Glomerular endothelial cell (primary cell): ENCODE results near the gene MRPL41. TPM values are rescaled to one million over a fixed set of nuclear protein-coding genes. Genes with fewer than 3 reads are reported as not detected.
"Not testable (repeated sequence)": the region's sequence is repeated elsewhere in the genome, so short reads cannot be mapped to it uniquely, and the experiment has no call there.

Source experiments
- DNase-seq: peaks from one replicate; pipeline ENCODE4 v3.0.0-alpha.2; 2011; ENCODE audit warnings: low read depth, low spot score; ENCODE audit errors: extremely low read depth
- total RNA-seq: library from RNA; depleted of rRNA; stranded (reverse); fragments of >200 nt; gene quantifications from 2 replicates; pipeline ENCODE4 v1.2.3, GENCODE V29; 2015

The MRPL41 gene
- total RNA-seq, result 74.2 and 86.0 TPM in 2 replicates

GRCh38 chr9:137551264-137552021 is at the start of gene MRPL41:
Gene MRPL41, plus strand, starts transcription at chr9:137551879. Its CDS starts 203 bp downstream, at chr9:137552082.
- DNase-seq, result no peak

GRCh38 chr9:137502008-137502911 is 49.4 kb upstream of the MRPL41 start:
- DNase-seq, result no peak

DNA sequence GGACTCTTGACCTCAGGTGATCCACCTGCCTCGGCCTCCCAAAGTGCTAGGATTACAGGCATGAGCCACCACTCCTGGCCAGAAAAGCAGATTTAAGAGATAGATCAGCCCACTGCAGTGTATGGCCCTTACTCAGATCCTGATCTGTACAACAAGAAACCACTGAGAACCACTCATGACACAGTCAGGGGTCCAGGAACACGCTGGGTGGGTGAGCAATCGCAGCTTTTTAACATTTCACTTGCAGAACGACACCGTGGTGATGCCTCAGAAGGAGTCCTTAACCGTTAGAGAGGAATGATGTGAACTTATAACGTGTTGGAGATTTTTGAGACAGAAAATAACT is 47.3 kb upstream of the MRPL41 start:
- DNase-seq, result no peak

- DNase-seq, result no peak
These were observed 46.1 kb upstream of the MRPL41 start for GRCh38 chr9:137505421-137506140.

DNA sequence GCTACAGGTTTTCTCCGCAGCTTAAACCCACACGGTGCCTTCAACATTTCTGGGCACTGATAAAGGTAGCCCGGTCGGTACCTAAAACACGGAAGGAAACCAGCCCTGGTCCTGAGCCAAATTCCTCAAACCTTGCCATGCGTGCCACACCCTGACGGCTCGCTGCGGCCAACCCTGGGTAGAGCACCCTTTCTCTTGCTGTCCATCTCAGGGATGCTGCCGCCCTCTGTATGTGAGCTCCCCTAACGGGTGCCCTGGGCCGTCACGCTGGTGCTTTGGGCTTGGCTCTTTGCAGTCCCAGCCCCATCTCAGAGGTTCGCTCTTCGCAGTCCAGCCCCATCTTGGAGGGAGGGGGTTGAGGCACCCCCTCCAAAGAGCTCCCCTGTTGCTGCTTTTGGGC is 45.4 kb upstream of the MRPL41 start:
- DNase-seq, result no peak

DNA sequence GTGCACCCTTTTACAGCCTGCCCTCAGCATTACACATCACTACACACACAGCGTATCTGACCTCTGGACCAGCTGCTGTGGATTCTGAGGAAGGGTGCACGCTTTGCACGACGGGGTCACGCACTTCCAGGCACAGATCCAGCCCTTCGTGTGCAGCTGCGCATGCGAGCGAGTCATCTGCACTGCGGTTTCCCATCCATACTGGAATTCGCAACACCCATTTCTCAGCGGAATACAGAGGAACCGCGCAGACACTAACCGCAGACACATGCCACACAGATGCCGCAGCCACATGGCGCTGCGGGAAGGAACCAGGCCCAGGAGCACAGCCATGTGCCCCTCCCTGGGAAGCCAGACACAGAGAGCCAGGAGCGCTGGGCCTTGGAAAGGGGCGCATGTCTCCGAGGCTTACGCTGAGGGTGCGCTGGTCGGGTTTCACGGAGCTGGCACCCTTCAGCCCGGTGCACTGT is 44.9 kb upstream of the MRPL41 start:
- DNase-seq, result no peak

- no peak for DNase-seq
These were observed 42.5 kb upstream of the MRPL41 start for GRCh38 chr9:137509198-137509597.

DNA sequence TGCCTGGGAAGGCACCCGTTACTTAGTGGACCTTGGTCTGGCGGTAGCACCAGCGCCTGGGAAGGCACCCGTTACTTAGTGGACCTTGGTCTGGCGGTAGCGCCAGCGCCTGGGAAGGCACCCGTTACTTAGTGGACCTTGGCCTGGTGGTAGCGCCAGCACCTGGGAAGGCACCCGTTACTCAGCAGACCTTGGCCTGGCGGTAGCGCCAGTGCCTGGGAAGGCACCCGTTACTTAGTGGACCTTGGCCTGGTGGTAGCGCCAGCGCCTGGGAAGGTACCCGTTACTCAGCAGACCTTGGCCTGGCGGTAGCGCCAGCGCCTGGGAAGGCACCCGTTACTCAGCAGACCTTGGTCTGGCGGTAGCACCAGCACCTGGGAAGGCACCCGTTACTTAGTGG is 40.6 kb upstream of the MRPL41 start:
- not testable (repeated sequence) for DNase-seq

DNA sequence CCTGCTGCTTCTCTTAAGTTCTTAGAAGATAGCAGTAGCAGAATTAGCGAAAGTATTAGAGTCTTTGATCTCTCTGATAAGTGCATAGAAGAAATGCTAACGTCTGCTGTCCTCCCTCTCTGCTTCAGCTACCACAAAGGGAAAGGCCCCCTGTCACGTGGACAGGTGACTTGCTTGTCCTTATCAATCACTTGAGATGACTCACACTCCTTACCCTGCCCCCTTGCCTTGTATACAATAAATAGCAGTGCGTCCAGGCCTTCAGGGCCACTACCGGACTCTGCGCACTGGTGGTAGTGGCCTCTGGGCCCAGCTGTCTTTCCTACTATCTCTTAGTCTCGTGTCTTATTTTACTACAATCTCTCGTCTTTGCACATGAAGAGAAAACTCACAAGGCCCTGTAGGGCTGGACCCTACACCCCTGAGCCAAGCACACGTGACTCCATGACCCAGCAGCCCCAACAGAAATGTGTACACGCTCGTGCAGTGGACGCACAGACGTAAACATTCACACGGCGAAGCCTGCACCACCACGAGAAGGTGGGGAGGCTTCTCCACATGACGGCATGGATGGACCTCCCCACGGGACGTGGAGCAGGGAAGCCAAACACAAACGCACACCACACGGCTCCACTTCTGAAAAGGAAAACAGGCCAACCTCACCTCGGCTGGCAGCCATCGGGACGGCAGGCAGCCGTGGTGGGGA is 39.8 kb upstream of the MRPL41 start:
- DNase-seq, result no peak

- DNase-seq, result not testable (repeated sequence)
These were observed 38.5 kb upstream of the MRPL41 start for GRCh38 chr9:137513136-137513535.

DNA sequence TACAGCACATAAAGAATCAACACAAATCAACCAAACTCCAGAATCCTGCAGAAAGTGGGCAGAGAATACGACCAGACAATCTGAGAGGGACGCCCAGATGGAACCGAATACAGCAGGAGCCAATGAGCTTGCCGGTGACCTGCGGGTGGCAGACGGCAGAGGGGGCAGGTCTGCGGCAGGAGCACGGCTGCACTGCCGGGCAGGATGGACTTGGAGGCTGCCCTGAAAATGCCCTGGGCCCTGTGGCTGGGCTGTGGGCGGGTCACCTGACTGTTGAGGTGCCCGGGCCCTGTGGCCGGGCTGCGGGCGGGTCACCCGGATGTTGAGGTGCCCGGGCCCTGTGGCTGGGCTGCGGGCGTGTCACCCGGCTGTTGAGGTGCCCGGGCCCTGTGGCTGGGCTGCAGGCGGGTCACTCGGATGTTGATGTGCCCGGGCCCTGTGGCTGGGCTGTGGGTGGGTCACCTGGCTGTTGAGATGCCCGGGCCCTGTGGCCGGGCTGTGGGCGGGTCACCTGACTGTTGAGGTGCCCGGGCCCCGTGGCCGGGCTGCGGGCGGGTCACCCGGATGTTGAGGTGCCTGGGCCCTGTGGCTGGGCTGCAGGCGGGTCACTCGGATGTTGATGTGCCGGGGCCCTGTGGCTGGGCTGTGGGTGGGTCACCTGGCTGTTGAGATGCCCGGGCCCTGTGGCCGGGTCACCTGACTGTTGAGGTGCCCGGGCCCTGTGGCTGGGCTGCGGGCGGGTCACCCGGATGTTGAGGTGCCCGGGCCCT is 37.7 kb upstream of the MRPL41 start:
- DNase-seq, result not testable (repeated sequence)

- no peak for DNase-seq
These were observed 36.9 kb upstream of the MRPL41 start for GRCh38 chr9:137514691-137515337.

GRCh38 chr9:137515338-137515724 is 36.3 kb upstream of the MRPL41 start:
- DNase-seq, result no peak

- no peak for DNase-seq
These were observed 35.3 kb upstream of the MRPL41 start for GRCh38 chr9:137516144-137516917.

- not testable (repeated sequence) for DNase-seq
These were observed 32.8 kb upstream of the MRPL41 start for GRCh38 chr9:137518661-137519459.

- no peak for DNase-seq
These were observed 32.1 kb upstream of the MRPL41 start for GRCh38 chr9:137519553-137519952.

DNA sequence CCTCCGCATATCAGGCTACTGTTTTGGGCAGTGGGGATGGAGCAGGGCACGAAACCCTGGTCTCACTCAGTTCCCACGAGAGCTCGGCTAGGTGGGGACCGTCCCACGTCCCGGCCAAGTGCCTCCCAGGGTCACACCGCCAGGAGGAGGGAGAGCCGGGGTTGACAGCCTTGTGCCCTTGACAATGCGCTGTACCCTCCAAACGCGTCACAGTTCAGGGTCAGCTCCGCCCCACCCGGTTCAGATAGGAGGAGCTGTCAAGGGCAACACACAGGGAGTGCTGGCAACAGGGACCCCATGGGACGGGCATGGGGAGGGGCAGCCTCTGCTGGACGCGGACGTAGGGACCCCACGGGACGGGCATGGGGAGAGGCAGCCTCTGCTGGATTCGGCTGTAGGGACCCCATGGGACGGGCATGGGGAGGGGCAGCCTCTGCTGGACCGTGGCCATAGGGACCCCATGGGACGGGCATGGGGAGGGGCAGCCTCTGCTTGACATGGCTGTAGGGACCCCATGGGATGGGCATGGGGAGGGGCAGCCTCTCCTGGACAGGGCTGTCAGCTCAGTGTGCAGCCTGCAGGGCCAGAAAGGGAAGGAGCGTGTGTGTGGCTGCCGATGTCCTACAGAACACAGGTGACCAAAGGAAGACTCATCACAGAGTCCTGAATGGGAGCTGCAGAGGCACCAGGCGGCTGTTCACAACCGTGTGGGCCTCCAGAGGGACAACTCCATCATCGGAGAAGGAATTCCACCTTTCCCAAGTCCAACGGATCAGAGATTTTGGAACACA is 30.9 kb upstream of the MRPL41 start:
- DNase-seq, result no peak
